ENCODE results near the gene COL8A1.

- TF ChIP-seq SUZ12 (IDR thresholded peaks at IDR 0.05): no peak
- TF ChIP-seq HDGF (IDR thresholded peaks at IDR 0.05; ENCODE audit: borderline replicate concordance): no peak
- TF ChIP-seq FOXM1 (IDR thresholded peaks at IDR 0.05; ENCODE audit: borderline replicate concordance): no peak
- TF ChIP-seq FOXA1 (IDR thresholded peaks at IDR 0.05): no peak
- no peak for TF ChIP-seq FOXK2 (IDR thresholded peaks at IDR 0.05)
- TF ChIP-seq ELF4 (IDR thresholded peaks at IDR 0.05): no peak
- no peak for TF ChIP-seq LEF1 (IDR thresholded peaks at IDR 0.05; ENCODE audit: borderline replicate concordance)
- no peak for TF ChIP-seq ARNT (IDR thresholded peaks at IDR 0.05)
- no peak for TF ChIP-seq SP1 (IDR thresholded peaks at IDR 0.05)
- TF ChIP-seq PKNOX1 (IDR thresholded peaks at IDR 0.05): no peak
- no peak for TF ChIP-seq BHLHE40 (IDR thresholded peaks at IDR 0.05; ENCODE audit: borderline replicate concordance)
- TF ChIP-seq ZNF384 (IDR thresholded peaks at IDR 0.05): no peak
- TF ChIP-seq TARDBP (IDR thresholded peaks at IDR 0.05): no peak
Measured at GRCh38 chr3:99658274-99658673, 19.9 kb downstream of the COL8A1 start.
